IMR-90 (cell line): ENCODE results near the gene ACTL6B. TPM values are rescaled to one million over a fixed set of nuclear protein-coding genes. Genes with fewer than 3 reads are reported as not detected.

Source experiments
- ATAC-seq: fragments of 200-7000 bp; cut with Tn5 transposase; 2 replicates; pipeline ENCODE4 v1.9.1; 2020; ENCODE audit warnings: low read depth, mild to moderate bottlenecking, moderate library complexity
- BruUV-seq: library from RNA; stranded (reverse); fragments of 400-500 nt; replicated peaks from 2 replicates; lab custom pipeline; 2021; lab: Mats Ljungman, UMichigan
- CTCF ChIA-PET: fragments of 300-600 bp; formaldehyde crosslinking; extraction: SDS; loops from one replicate; lab custom pipeline; 2021; ENCODE audit warnings: antibody characterized with exemption; lab: Yijun Ruan, JAX
- POLR2A ChIA-PET: fragments of 300-600 bp; sonication (Branson Sonifier 250); formaldehyde crosslinking; loops from one replicate; lab custom pipeline; 2022; ENCODE audit warnings: antibody characterized with exemption; ENCODE audit not compliant: unreplicated experiment; lab: Charles Lee
- DNase-seq: peaks from one replicate; pipeline ENCODE4 v3.0.0; 2013
- H2AFZ ChIP-seq: replicated peaks from 2 replicates; pipeline ENCODE3; 2013; ENCODE audit warnings: low read length, mild to moderate bottlenecking; ENCODE audit not compliant: poor library complexity
- H2AK5ac ChIP-seq: 2 replicates; pipeline ENCODE4 v1.6.1; 2013; ENCODE audit warnings: low read depth, low read length, inconsistent platforms
- H2AK9ac ChIP-seq: replicated peaks from 2 replicates; pipeline ENCODE3; 2013; ENCODE audit warnings: mild to moderate bottlenecking, low read depth, low read length, moderate library complexity; ENCODE audit not compliant: poor library complexity
- H2BK120ac ChIP-seq: 2 replicates; pipeline ENCODE4 v1.6.1; 2013; ENCODE audit warnings: low read depth, low read length, inconsistent platforms
- H2BK15ac ChIP-seq: 3 replicates; pipeline ENCODE4 v1.6.1; 2013; ENCODE audit warnings: low read depth, low read length, inconsistent platforms
- H2BK20ac ChIP-seq: 2 replicates; pipeline ENCODE4 v1.6.1; 2013; ENCODE audit warnings: low read depth, mild to moderate bottlenecking, inconsistent platforms, low read length, moderate library complexity
- H2BK5ac ChIP-seq: 2 replicates; pipeline ENCODE4 v1.6.1; 2013; ENCODE audit warnings: mild to moderate bottlenecking, low read depth, low read length, inconsistent platforms; ENCODE audit not compliant: poor library complexity, severe bottlenecking
- H3K14ac ChIP-seq: replicated peaks from 2 replicates; pipeline ENCODE4 v1.6.1; 2013; ENCODE audit warnings: low read depth, low read length, inconsistent platforms
- H3K18ac ChIP-seq: 2 replicates; pipeline ENCODE4 v1.6.1; 2013; ENCODE audit warnings: low read depth, low read length, control low read depth
- H3K23ac ChIP-seq: 2 replicates; pipeline ENCODE4 v1.6.1; 2013; ENCODE audit warnings: low read depth, low read length, inconsistent platforms
- H3K27ac ChIP-seq: 2 replicates; pipeline ENCODE4 v1.5.1; 2013; ENCODE audit warnings: mild to moderate bottlenecking, control low read depth, low read length; ENCODE audit not compliant: insufficient read depth
- H3K27me3 ChIP-seq: 2 replicates; pipeline ENCODE4 v1.6.1; 2013; ENCODE audit warnings: low read length; ENCODE audit not compliant: control insufficient read depth, insufficient read depth
- H3K36me3 ChIP-seq: 2 replicates; pipeline ENCODE4 v1.6.1; 2013; ENCODE audit warnings: low read length, mixed read lengths; ENCODE audit not compliant: control insufficient read depth, insufficient read depth
- H3K4ac ChIP-seq: 2 replicates; pipeline ENCODE4 v1.6.1; 2013; ENCODE audit warnings: low read depth, low read length, inconsistent platforms
- H3K4me1 ChIP-seq: 2 replicates; pipeline ENCODE4 v1.6.1; 2013; ENCODE audit warnings: low read length, mixed read lengths; ENCODE audit not compliant: control insufficient read depth, insufficient read depth
- H3K4me2 ChIP-seq: 2 replicates; pipeline ENCODE4 v1.6.1; 2013; ENCODE audit warnings: low read depth, mild to moderate bottlenecking, control low read depth, low read length, moderate library complexity
- H3K4me3 ChIP-seq: 2 replicates; pipeline ENCODE4 v1.5.1; 2013; ENCODE audit warnings: low read depth, mild to moderate bottlenecking, control low read depth, low read length, moderate library complexity; ENCODE audit not compliant: insufficient read depth
- H3K56ac ChIP-seq: 2 replicates; pipeline ENCODE4 v1.6.1; 2013; ENCODE audit warnings: low read length, inconsistent platforms; ENCODE audit not compliant: insufficient read depth; ENCODE audit errors: extremely low read depth
- H3K79me1 ChIP-seq, 2 experiments: 2 replicates each; pipeline ENCODE4 v1.6.1; 2013; ENCODE audit warnings: low read length in 2 of 2, inconsistent platforms in 1 of 2, low read depth in 1 of 2
- H3K9ac ChIP-seq: 2 replicates; pipeline ENCODE4 v1.6.1; 2013; ENCODE audit warnings: low read depth, low read length, control low read depth
- H3K9me1 ChIP-seq: 2 replicates; pipeline ENCODE4 v1.6.1; 2013; ENCODE audit warnings: low read length, inconsistent platforms; ENCODE audit not compliant: insufficient read depth
- H3K9me3 ChIP-seq: 2 replicates; pipeline ENCODE4 v1.6.1; 2013; ENCODE audit warnings: low read length; ENCODE audit not compliant: control insufficient read depth, insufficient read depth
- H4K20me1 ChIP-seq: 2 replicates; pipeline ENCODE4 v1.6.1; 2013; ENCODE audit warnings: low read length, inconsistent platforms; ENCODE audit not compliant: insufficient read depth
- H4K5ac ChIP-seq: 2 replicates; pipeline ENCODE4 v1.6.1; 2013; ENCODE audit warnings: mild to moderate bottlenecking, low read depth, low read length, control low read depth
- H4K8ac ChIP-seq, 2 experiments: 2 replicates each; pipeline ENCODE4 v1.6.1; 2013; ENCODE audit warnings: low read depth in 2 of 2, low read length in 2 of 2, control low read depth in 1 of 2, inconsistent platforms in 1 of 2
- H4K91ac ChIP-seq: 2 replicates; pipeline ENCODE4 v1.6.1; 2013; ENCODE audit warnings: low read depth, low read length, inconsistent platforms; ENCODE audit not compliant: insufficient read depth
- FOS ChIP-seq: fragments of 150-350 bp; IDR thresholded peaks from 2 replicates; pipeline ENCODE4 v1.6.1; 2016; ENCODE audit warnings: low read depth, low read length
- MAFK ChIP-seq: IDR thresholded peaks from 2 replicates; pipeline ENCODE4 v1.6.1; 2012; ENCODE audit warnings: low read depth, low read length, improper control_type of control experiment
- NFE2L2 ChIP-seq: fragments of 150-350 bp; IDR thresholded peaks from 2 replicates; pipeline ENCODE4 v1.6.1; 2016; ENCODE audit warnings: low read depth, mild to moderate bottlenecking, low read length
- POLR2A ChIP-seq: IDR thresholded peaks from 2 replicates; pipeline ENCODE4 v1.6.1; 2012; ENCODE audit warnings: mild to moderate bottlenecking, low read depth, low read length
- RAD21 ChIP-seq: IDR thresholded peaks from 2 replicates; pipeline ENCODE4 v1.6.1; 2012; ENCODE audit warnings: low read length, improper control_type of control experiment
- RCOR1 ChIP-seq: IDR thresholded peaks from 2 replicates; pipeline ENCODE4 v1.6.1; 2012; ENCODE audit warnings: mild to moderate bottlenecking, low read length, improper control_type of control experiment; ENCODE audit not compliant: insufficient replicate concordance
- WGBS, 2 experiments: methylation state at CpG; one replicate each; pipeline versions ENCODE4 v1.1.5 to v1.1.7; 2013; ENCODE audit warnings: missing lambda C conversion rate in 2 of 2; ENCODE audit not compliant: insufficient read length in 1 of 2; ENCODE audit errors: extremely low coverage in 2 of 2; 5-methylcytosine and 5-hydroxymethylcytosine counted together
- dilution Hi-C: fragments of 300-500 bp; cut with HindIII; formaldehyde crosslinking; loops from one replicate; pipeline ENCODE4 v1.14.3; 2018; ENCODE audit warnings: low sequenced_read_pairs; ENCODE audit not compliant: unreplicated experiment
- in situ Hi-C: fragments of 300-500 bp; cut with MboI; formaldehyde crosslinking; loops from 3 replicates; pipeline ENCODE4 v1.14.3; 2019; ENCODE audit warnings: low sequenced_read_pairs, inconsistent platforms, mixed read lengths
- intact Hi-C: fragments of 100-400 bp; cut with micrococcal nuclease; formaldehyde crosslinking; loops from 2 replicates; pipeline ENCODE4 v1.10.0; 2022
- polyA plus RNA-seq, 3 experiments: library from polyadenylated mRNA; depleted of rRNA; stranded (reverse); fragments of >200 nt; gene quantifications; 2 replicates each; pipeline ENCODE4 v1.2.3, GENCODE V29; 2012; ENCODE audit warnings: low replicate concordance in 1 of 3
- total RNA-seq: library from RNA; depleted of rRNA; stranded (reverse); fragments of >200 nt; gene quantifications from 2 replicates; pipeline ENCODE4 v1.2.3, GENCODE V29; 2012

The ACTL6B gene
- total and polyA plus RNA-seq, 2 of the 4 experiments (the other 2 are of a cell fraction) = not detected

DNA sequence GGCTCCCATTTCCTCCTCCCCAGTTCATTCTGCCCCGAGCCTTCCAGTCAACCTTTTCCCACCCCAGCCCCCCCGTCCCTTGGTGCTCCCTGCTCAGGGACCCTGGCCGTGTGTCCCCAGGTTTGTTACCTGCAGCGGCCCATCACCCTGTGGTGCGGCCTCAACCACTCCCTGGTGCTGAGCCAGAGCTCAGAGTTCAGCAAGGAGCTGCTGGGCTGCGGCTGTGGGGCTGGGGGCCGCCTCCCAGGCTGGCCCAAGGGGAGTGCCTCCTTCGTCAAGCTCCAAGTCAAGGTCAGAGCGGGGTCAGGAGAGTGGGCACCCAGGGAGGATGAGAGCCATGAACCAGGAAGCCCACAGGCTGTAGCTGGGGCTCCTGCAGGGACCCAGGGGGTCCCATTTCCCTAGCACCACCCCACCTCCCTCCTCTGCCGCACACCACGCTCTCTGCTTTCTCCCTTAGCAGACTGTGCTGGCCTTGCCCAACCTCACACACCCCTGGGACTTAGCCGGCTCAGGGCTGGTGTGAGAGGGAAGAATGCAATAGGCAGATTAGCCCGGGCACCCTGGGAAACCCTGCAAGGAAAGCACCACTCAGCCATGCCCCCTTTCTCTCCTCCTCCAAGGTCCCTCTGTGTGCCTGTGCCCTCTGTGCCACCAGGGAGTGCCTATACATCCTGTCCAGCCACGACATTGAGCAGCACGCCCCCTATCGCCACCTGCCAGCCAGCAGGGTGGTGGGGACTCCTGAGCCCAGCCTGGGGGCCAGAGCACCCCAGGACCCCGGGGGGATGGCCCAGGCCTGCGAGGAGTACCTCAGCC lies 56.1 kb downstream of the ACTL6B start (continued):
- no peak for TF ChIP-seq NFE2L2
- no peak for TF ChIP-seq MAFK
- no peak for TF ChIP-seq FOS
- TF ChIP-seq RCOR1 = no peak
- no peak for TF ChIP-seq RAD21
- TF ChIP-seq POLR2A = no peak

DNA sequence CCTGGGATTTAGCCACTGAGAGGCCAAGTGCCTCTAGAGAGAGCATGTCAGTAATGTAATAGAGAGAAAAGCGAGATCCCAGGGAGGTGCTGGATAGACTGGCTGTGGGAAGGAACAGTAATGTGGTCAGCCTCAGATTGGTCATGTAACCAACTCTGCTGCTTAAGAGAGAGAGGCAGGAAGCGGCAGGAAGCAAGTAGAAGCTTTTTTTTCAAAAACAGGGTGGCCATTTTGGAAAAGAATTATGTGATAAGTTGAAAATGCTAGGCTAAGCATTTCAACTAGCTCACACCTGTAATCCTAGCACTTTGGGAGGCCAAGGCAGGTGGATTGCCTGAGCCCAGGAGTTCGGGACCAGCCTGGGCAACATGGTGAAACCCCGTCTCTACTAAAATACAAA lies 57.8 kb downstream of the ACTL6B start:
- Histone ChIP-seq H3K9me3 (no peaks in the 10 kb centered on the region), H2AK5ac (no peak overlapping the region), H2AK9ac (no peak overlapping the region), H3K56ac (no peak overlapping the region), H3K27ac (no peak overlapping the region), H3K23ac (no peak overlapping the region), H3K18ac (no peak overlapping the region), H2BK120ac (no peak overlapping the region), H3K27me3 (no peaks in the 10 kb centered on the region), H2BK15ac (no peak overlapping the region), H3K4me3 (no peak overlapping the region), H4K5ac (no peak overlapping the region), H2AFZ (no peak overlapping the region), H3K4me2 (no peak overlapping the region), H2BK5ac (no peak overlapping the region), H3K79me1 (peaks cover 0 to 22% of the 10 kb centered on the region in 2 experiments; a peak in 2 of 4 replicates), H3K14ac (no peak overlapping the region), H3K9me1 (0 out of 2 replicates have a peak, but pooled peaks cover 6% of the 10 kb centered on the region), H4K8ac (no peak overlapping the region), H3K9ac (no peak overlapping the region), H4K20me1 (no peaks in the 10 kb centered on the region), H2BK20ac (no peak overlapping the region), H3K4ac (no peak overlapping the region), H4K91ac (no peak overlapping the region), H3K4me1 (peaks cover 3% of the 10 kb centered on the region; the same call in 1 of the 2 replicates), H3K36me3 (peaks cover 1% of the 10 kb centered on the region; the same call in 1 of the 2 replicates)
- CTCF ChIA-PET = no interaction called here
- intact Hi-C loops (no loop called here), in situ Hi-C loops (loop anchor here (25.0 kb wide), 1 partner anchor 264 kb away; the partner anchor contains the start of genes SLC12A9 and TRIP6), dilution Hi-C loops (no loop called here)
- ATAC-seq (no peak), DNase-seq (peak; percentile 12)
- POLR2A ChIA-PET = no interaction called here
- TF ChIP-seq RAD21 (no peak), MAFK (peak; percentile 25; the same call in 1 of the 2 replicates)
- BruUV-seq = no TSS peak
- 80% methylated on average over 1 of the region's 4 CpGs; no CpG with 5 or more reads in 1 of the 2 experiments for WGBS, 2 experiments
